RCC 7860 (cell line): Measurements from ENCODE around the gene MSMO1.

Source experiments
- DNase-seq: peaks from one replicate; pipeline ENCODE4 v3.0.0-alpha.2; 2015; ENCODE audit warnings: low spot score
- FAIRE-seq: peaks from 2 replicates; lab custom pipeline; 2012; peaks lifted over from hg19 to GRCh38; lab: Jason Lieb, UNC

MSMO1 gene

DNA sequence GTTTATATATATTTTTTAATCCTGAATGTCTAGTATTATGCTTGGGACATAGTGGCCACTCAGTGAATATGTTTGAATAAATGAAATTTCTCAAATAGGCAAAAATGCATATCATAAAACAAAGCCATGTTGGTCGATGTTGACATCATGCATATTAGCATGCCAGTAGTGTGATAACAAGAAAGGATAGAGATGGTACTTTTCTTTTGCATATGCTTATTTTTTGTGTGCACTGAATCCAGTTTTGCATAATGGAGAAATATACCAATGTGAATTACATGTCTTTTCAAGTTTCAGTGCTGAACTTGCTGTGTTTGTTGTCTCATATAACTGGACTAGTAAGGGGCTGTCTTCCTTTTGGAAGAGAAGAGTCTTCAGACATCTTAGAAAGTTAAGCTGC, 58.9 kb downstream of the MSMO1 start:
- FAIRE-seq: no peak
- DNase-seq: no peak

- DNase-seq: no peak
- no peak for FAIRE-seq
These were observed 61.3 kb downstream of the MSMO1 start for GRCh38 chr4:165388756-165389155.
